HCT116 (cell line): ENCODE data around the gene MMP24.

Experiments
- CTCF ChIP-seq, 3 experiments: fragments of 200-600 bp in 1 of 3; sonication (generic) in 1 of 3; IDR thresholded peaks in 2 of 3; conservative IDR thresholded peaks in 1 of 3; 2 replicates each; pipeline ENCODE4 v1.5.1; 2012 to 2017; ENCODE audit warnings: low read depth in 2 of 3, low read length in 2 of 3, antibody characterized with exemption in 1 of 3, borderline replicate concordance in 1 of 3, control low read depth in 1 of 3, mild to moderate bottlenecking in 1 of 3, mixed read lengths in 1 of 3, mixed run types in 1 of 3, moderate library complexity in 1 of 3; ENCODE audit not compliant: insufficient read depth in 1 of 3
- EZH2 ChIP-seq: fragments of 200-600 bp; sonication (generic); IDR thresholded peaks from 2 replicates; pipeline ENCODE4 v1.6.1; 2017; ENCODE audit warnings: antibody characterized with exemption, mixed run types
- FOSL1 ChIP-seq: IDR thresholded peaks from 2 replicates; pipeline ENCODE4 v1.6.1; 2012; ENCODE audit warnings: low read depth
- POLR2A ChIP-seq: IDR thresholded peaks from 2 replicates; pipeline ENCODE4 v1.7.0; 2011; ENCODE audit warnings: borderline replicate concordance; ENCODE audit not compliant: insufficient read depth, insufficient read length; ENCODE audit errors: extremely low read depth
- RAD21 ChIP-seq: IDR thresholded peaks from 2 replicates; pipeline ENCODE4 v1.6.1; 2012; ENCODE audit warnings: low read depth, mild to moderate bottlenecking
- TF ChIP-seq, protein P1 (sequence below): IDR thresholded peaks from 2 replicates; pipeline ENCODE4 v1.6.1; 2012
- TF ChIP-seq, protein P2 (sequence below): IDR thresholded peaks from 2 replicates; pipeline ENCODE4 v1.6.1; 2012; ENCODE audit warnings: low read depth

DNA sequence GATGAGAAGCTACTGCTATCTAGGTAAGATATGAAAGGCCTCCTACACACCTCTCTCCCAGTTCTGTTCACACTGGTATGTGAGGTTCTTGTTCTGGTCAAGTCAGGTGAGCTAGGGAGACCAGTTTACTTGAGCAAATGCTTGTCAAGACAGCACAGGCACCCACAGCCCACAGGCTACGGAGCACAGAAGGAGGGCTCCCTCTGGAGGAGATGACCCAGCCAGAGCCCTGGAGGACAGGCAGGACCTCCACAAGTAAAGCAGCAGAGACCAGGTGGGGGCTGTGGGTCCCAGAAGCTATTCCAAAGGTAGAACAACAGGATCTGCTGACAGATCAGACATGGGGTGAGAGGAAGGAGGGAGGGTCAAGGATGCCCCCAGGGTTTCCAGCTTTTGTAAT, 38.3 kb downstream of the MMP24 start:
- TF ChIP-seq, protein P1, sequence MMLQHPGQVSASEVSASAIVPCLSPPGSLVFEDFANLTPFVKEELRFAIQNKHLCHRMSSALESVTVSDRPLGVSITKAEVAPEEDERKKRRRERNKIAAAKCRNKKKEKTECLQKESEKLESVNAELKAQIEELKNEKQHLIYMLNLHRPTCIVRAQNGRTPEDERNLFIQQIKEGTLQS, result no peak
- TF ChIP-seq EZH2 (no peak), POLR2A (no peak), CTCF (IDR thresholded peaks at IDR 0.05 in 2 of 3, conservative IDR thresholded peaks at IDR 0.05 in 1 of 3; ENCODE audit: borderline replicate concordance in 1 of 3, insufficient read depth in 1 of 3, low read depth in 2 of 3, low read length in 2 of 3) (peak; percentile 27 to 42 (median 40); a peak in 5 of 6 replicates), FOSL1 (no peak), RAD21 (peak; percentile 57)
- TF ChIP-seq, protein P2, sequence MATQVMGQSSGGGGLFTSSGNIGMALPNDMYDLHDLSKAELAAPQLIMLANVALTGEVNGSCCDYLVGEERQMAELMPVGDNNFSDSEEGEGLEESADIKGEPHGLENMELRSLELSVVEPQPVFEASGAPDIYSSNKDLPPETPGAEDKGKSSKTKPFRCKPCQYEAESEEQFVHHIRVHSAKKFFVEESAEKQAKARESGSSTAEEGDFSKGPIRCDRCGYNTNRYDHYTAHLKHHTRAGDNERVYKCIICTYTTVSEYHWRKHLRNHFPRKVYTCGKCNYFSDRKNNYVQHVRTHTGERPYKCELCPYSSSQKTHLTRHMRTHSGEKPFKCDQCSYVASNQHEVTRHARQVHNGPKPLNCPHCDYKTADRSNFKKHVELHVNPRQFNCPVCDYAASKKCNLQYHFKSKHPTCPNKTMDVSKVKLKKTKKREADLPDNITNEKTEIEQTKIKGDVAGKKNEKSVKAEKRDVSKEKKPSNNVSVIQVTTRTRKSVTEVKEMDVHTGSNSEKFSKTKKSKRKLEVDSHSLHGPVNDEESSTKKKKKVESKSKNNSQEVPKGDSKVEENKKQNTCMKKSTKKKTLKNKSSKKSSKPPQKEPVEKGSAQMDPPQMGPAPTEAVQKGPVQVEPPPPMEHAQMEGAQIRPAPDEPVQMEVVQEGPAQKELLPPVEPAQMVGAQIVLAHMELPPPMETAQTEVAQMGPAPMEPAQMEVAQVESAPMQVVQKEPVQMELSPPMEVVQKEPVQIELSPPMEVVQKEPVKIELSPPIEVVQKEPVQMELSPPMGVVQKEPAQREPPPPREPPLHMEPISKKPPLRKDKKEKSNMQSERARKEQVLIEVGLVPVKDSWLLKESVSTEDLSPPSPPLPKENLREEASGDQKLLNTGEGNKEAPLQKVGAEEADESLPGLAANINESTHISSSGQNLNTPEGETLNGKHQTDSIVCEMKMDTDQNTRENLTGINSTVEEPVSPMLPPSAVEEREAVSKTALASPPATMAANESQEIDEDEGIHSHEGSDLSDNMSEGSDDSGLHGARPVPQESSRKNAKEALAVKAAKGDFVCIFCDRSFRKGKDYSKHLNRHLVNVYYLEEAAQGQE, result no peak
